ENCODE results near the gene FBLN2. TPM values are rescaled to one million over a fixed set of nuclear protein-coding genes. Genes with fewer than 3 reads are reported as not detected.

FBLN2 gene
- total and polyA plus RNA-seq, 2 of the 4 experiments (the other 2 are of a cell fraction), result 11.8 to 60.8 TPM

DNA sequence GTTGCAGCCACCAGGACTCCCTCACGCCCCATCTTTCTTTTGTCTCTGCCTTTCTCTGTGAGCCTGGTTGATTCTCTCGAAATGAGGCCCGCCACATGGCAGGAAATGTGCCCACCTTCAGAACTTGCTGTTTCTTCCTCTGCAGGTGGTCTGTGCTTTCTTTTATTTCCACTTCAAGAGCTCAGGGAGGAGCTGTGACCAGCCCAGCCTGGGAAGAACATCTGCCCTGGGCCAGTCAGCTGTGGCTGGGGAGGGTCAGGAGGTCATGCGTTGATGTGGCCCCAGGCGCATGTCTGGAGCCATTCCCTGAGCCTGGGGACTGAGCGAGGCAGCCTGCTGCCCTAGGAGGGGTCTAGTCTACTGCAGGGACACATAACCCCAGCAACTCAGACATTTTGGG lies 8.0 kb downstream of the FBLN2 start:
- TF ChIP-seq RCOR1 (IDR thresholded peaks at IDR 0.05; ENCODE audit: insufficient replicate concordance, low read length), result no peak
- no peak for TF ChIP-seq BHLHE40 (IDR thresholded peaks at IDR 0.05; ENCODE audit: low read depth, low read length)
- no peak for TF ChIP-seq SMC3 (IDR thresholded peaks at IDR 0.05; ENCODE audit: low read depth, low read length)
- no peak for TF ChIP-seq USF2 (IDR thresholded peaks at IDR 0.05; ENCODE audit: low read depth, low read length)
- TF ChIP-seq NFE2L2 (IDR thresholded peaks at IDR 0.05; ENCODE audit: low read depth, low read length), result no peak
- no peak for TF ChIP-seq RAD21 (IDR thresholded peaks at IDR 0.05; ENCODE audit: low read length)
- no peak for TF ChIP-seq MAFK (IDR thresholded peaks at IDR 0.05; ENCODE audit: low read depth, low read length)
- TF ChIP-seq POLR2A (IDR thresholded peaks at IDR 0.05; ENCODE audit: low read depth, low read length), result no peak
- TF ChIP-seq ELK1 (IDR thresholded peaks at IDR 0.05; ENCODE audit: borderline replicate concordance, low read depth, low read length), result no peak
- no peak for TF ChIP-seq CEBPB (IDR thresholded peaks at IDR 0.05; ENCODE audit: low read depth, low read length)
- no peak for TF ChIP-seq RFX5 (IDR thresholded peaks at IDR 0.05; ENCODE audit: low read depth, low read length)
- no peak for TF ChIP-seq CHD1 (IDR thresholded peaks at IDR 0.05; ENCODE audit: low read depth, low read length)
- TF ChIP-seq CTCF (conservative IDR thresholded peaks at IDR 0.05; ENCODE audit: low read depth, low read length), result no peak
- no peak for TF ChIP-seq FOS (IDR thresholded peaks at IDR 0.05; ENCODE audit: low read depth, low read length)
- TF ChIP-seq MXI1 (IDR thresholded peaks at IDR 0.05; ENCODE audit: borderline replicate concordance, low read depth, low read length), result no peak
- Histone ChIP-seq H4K8ac (ENCODE audit: low read depth in 2 of 2, low read length in 2 of 2) (no peak overlapping the region), H2BK120ac (ENCODE audit: low read depth, low read length) (no peak overlapping the region), H2BK20ac (ENCODE audit: low read depth, low read length) (no peak overlapping the region), H3K4me1 (ENCODE audit: control insufficient read depth, insufficient read depth, low read length) (no peaks in the 10 kb centered on the region), H4K91ac (ENCODE audit: insufficient read depth, low read depth, low read length) (no peak overlapping the region), H2AK5ac (ENCODE audit: low read depth, low read length) (no peak overlapping the region), H3K36me3 (ENCODE audit: control insufficient read depth, insufficient read depth, low read length) (no peaks in the 10 kb centered on the region), H4K20me1 (ENCODE audit: insufficient read depth, low read length) (no peaks in the 10 kb centered on the region), H3K9me1 (ENCODE audit: insufficient read depth, low read length) (no peaks in the 10 kb centered on the region), H3K4ac (ENCODE audit: low read depth, low read length) (no peak overlapping the region), H2BK5ac (ENCODE audit: low read depth, low read length, poor library complexity, severe bottlenecking) (no peak overlapping the region), H3K4me3 (ENCODE audit: insufficient read depth, low read depth, low read length) (no peak overlapping the region), H2AK9ac (replicated peaks; ENCODE audit: low read depth, low read length, poor library complexity) (no peak overlapping the region), H3K4me2 (ENCODE audit: low read depth, low read length) (no peak overlapping the region), H3K23ac (ENCODE audit: low read depth, low read length) (no peak overlapping the region), H3K18ac (ENCODE audit: low read depth, low read length) (no peak overlapping the region), H3K56ac (ENCODE audit: extremely low read depth, insufficient read depth, low read length) (no peak overlapping the region), H3K27ac (ENCODE audit: insufficient read depth, low read length) (no peak overlapping the region), H2BK15ac (ENCODE audit: low read depth, low read length) (no peak overlapping the region), H3K79me1 (ENCODE audit: low read depth in 1 of 2, low read length in 2 of 2) (no peaks in the 10 kb centered on the region), H3K27me3 (ENCODE audit: control insufficient read depth, insufficient read depth, low read length) (peaks cover 6% of the 10 kb centered on the region; the same call in 1 of the 2 replicates), H3K9me3 (ENCODE audit: control insufficient read depth, insufficient read depth, low read length) (no peaks in the 10 kb centered on the region), H2AFZ (replicated peaks; ENCODE audit: low read length, poor library complexity) (no peak overlapping the region), H4K5ac (ENCODE audit: low read depth, low read length) (no peak overlapping the region), H3K9ac (ENCODE audit: low read depth, low read length) (no peak overlapping the region), H3K14ac (replicated peaks; ENCODE audit: low read depth, low read length) (no peak overlapping the region)
- no peak for ATAC-seq (ENCODE audit: low read depth)
- dilution Hi-C loops (cut with HindIII; ENCODE audit: low sequenced_read_pairs, unreplicated experiment), result no loop called here
- no peak for DNase-seq
- 85% methylated on average over 3 of the region's 6 CpGs; no CpG with 5 or more reads in 1 of the 2 experiments for WGBS, 2 experiments (ENCODE audit: extremely low coverage in 2 of 2, insufficient read length in 1 of 2)
- ChIA-PET CTCF (interaction anchor here (1.1 kb wide), 1 partner anchor 60 kb away, joined by 3 read pairs; no protein-coding TSS in a partner anchor), POLR2A (ENCODE audit: unreplicated experiment) (no interaction called here)
- intact Hi-C loops (cut with micrococcal nuclease), result no loop called here
- in situ Hi-C loops (cut with MboI; ENCODE audit: low sequenced_read_pairs), result no loop called here
- BruUV-seq (replicated peaks), result no TSS peak

Data from IMR-90 (cell line).